Mucosa of gallbladder (tissue), 1 donor: Measurements from ENCODE around the gene CCDC85C. TPM values are rescaled to one million over a fixed set of nuclear protein-coding genes. Genes with fewer than 3 reads are reported as not detected.

ENCODE experiments used
- DNase-seq: peaks from one replicate; pipeline ENCODE4 v3.0.0-alpha.2; 2020; ENCODE audit warnings: low spot score
- total RNA-seq: library from RNA; stranded (reverse); gene quantifications from one replicate; pipeline ENCODE4 v1.2.1, GENCODE V29; 2021
- donor health status: DM: no; HTN: no; CAD: no.

CCDC85C gene
- total RNA-seq, 1 donor from 2014 or later: 41.3 TPM

DNA sequence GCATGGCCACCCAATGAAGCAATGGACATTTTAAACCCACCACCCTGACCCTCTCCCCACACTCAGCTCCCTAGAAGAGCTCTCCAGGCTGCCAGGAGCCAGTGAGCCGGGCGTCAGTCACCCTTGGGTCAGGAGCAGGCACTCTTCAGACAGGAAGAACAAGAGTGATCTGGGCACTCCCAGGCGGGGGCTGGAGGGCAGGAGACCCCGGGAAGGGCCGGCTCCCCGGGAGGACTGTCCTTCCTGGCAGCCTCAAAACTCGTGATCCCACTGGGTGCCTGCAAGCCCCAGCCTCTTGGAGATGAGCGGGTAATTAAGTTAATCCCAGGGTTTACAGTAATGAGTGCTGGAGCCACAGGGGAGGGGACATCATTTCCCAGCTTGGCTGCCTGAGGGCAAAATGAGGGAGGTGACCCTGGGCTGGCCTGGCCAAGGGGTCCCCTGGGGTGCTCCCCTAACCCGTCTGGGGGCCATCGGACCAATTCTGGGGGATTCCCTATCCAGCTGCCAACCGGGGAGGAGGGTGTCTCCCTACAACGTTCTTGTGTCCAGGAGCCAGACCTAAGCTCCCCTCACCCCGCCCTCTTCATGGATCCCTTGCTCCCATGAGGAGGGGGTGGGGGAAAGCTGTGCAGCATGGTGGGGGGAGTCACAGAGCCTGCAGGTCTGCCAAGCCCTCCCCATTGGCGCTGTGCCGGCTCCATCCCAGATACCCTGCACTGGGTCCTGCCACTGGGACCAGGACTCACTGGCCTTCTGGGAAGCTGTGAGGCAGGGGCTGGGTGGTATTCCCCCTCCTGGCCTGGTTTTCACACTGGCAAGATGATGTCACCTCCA, 63.6 kb downstream of the CCDC85C start:
- DNase-seq: no peak

DNA sequence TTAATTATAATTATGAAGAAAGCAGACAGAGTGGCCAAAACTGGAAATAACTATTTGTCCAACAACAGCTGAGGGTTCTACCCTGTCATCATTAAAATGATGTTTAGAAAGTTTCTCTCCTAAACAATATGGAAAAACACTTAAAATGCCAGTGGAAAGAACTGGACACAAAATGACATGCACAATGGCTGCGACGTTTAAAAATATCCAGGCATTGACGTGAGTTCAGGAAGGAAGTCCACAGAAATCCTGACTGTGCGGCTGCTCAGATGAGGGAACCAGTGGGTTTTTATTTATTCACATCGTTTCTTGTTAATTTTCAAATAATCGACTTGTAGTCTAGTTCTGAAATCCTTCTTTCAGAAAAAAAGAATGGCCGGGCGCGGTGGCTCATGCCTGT, 64.5 kb downstream of the CCDC85C start:
- DNase-seq: no peak

DNA sequence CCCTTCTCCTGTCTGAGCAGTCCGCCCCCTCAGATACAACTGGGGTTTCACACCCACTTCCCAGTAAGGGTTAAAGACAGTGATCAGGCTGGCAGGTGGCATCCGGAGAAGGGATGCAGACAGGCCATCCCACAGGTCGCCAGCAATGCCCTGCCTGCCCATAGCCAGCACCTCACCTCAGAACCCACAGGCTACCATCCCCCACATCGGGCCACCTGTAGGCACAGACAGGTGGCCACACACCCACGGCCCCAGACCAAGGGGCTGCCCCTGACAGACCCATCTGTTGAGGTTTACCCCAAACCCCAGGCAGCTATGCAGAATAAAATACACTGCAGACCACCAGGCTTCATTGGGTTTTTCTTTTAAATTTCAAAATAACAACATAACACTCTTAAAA, 65.3 kb downstream of the CCDC85C start:
- DNase-seq: no peak

DNA sequence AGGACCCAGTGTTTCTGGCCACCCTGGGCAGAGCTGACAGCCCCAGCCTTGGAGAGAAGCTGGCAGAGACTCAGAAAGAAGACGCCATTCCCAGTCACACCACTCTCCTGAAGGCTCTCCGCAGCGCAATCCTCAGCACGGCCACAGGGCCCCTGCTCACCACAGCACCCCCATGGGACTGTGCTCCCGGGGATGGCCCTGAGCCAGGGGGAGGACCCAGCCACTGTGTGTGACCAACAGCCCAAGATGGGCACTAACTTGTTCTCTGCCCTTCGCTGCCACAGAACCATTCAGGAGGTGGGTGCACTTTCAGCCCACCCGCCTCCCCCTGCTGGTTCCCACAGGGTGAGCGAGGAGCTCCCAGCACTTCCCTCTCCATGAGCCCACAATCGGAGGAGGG, 65.7 kb downstream of the CCDC85C start:
- DNase-seq: no peak

DNA sequence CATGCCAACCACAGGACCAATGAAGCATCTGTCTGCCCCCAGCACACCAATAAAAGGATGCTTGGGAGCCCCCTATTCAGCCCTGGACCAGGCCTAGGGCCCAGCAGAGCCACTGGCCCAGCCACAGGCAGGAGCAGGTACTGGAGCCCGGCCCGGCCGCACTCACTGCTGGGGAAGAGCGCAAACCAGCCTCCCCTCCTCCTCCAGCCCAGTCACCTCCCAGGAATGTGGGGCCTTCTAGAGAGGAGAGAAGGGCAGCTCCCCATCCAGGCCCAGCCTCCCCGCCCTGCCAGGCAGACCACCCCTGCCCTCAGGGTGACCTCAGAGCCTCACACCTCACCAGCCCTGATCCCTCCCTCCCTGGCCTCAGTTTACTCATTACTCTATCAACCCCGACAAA, 66.6 kb downstream of the CCDC85C start:
- no peak for DNase-seq

DNA sequence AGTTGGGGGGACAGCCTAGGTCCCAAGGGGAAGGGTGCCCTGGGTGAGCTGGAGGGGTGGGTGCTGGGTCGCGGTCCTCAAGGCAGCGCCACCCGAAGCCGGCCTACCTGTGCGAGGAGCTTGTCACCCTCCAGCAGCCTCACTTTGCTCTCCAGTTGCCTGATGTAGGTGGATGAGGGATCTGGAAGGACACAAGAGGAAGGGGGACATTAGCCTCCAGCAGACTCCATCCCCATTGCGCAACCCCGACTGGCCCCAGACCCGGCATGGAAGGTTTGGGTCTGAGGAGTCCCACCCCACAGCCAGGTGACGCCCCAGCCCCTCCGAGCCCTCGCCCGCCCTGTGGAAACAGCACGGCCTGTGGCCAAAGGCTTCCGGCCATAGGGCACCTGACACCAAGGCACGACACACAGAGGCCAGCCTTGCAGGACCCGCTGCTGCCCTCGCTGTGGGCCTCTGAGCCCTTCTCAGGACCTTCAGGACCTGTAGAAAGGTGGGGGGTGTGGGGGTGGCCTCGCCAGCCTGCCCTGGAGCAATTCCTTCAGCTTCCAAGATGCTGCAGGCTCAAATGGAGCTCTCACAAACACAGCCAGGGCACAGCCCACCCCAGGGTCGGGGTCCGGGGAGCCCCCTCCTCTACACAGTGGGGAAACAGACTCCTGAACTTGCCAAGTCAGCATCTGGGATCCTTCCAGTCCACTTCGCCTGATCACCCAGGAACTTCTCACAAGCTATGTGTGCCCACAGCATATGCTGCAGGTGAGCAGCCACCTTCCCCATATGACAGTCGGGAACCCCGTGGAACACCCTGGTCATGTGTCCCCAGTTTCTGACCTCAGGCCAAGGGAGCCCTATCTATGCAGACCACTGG, 67.9 kb downstream of the CCDC85C start:
- DNase-seq: no peak

DNA sequence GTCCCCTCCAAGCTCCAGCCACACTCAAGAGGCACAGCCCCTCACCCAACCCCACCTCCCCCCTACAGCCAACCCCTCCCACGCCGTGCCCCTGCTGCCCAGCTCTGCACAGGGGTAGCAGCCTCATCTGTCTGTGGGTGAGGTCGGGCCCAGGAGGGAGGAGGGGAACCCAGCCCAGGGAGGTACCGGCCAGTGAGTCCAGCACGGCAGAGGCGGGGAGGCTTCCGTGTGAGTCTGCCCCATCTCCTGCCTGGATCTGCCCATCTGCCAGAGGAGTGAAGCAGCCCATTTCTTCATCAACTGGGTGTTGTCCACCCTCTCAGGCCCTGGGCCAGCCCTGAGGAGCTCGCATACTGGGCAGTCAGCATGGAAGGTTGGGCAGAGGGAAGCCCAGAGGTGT, 68.6 kb downstream of the CCDC85C start:
- DNase-seq: no peak

DNA sequence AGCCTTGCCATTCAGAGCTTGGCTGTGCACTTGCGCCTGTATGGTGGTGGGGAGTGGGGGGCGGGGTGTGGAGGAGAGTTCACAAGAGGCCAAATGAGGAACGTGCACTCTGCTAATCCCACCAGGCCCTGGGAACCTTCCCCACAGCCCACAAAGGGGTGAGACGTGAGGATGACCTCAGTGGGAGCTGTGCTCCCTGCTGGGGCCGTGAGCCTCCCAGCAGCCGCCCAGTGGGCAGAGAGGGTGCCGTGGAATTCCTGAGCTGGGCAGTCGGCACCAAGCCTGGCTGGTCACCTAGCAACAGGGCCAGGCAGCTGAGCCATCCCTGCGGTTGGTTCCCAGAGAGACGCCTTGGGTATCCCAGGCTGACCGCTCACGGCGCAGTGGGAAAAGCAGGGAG, 69.1 kb downstream of the CCDC85C start:
- DNase-seq: peak; percentile 47

DNA sequence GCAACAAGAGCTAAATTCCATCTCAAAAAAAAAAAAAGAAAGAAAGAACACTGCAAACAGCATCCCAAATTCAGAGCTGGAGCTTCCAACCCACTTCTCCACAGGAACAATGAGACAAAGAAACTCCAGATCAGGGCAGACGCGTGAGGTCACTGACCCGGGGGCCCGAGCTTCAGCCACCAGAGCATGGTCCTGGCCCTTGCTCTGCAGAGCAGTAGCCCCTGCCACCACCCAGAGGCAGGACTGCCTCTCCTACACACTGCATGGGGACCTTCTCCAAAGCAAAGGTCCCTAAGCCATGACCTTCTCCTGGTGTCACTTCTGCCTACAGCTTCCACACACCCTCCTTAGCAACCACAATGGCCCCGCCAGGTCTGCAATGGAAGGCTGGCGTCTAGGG, 69.7 kb downstream of the CCDC85C start:
- no peak for DNase-seq

DNA sequence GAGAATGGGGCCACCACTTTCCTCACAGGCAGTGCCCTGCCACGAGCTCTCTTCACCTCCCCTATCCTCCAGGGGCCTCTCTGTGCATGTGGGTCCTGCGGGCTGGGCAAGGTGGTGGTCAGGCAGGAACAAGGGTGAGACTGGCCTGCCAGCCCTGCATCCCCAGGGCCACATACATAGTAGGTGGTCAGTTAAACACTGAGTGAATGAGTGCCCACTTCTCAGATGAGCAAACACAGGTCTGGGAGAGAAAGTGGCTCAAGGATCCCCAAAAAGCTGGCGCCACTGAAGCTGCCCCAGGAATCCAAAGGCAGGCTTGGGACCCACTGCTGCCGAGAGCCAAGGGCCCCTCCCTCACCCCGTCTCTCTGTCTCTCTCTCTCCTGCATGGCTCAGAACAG, 71.7 kb downstream of the CCDC85C start:
- DNase-seq: no peak

DNA sequence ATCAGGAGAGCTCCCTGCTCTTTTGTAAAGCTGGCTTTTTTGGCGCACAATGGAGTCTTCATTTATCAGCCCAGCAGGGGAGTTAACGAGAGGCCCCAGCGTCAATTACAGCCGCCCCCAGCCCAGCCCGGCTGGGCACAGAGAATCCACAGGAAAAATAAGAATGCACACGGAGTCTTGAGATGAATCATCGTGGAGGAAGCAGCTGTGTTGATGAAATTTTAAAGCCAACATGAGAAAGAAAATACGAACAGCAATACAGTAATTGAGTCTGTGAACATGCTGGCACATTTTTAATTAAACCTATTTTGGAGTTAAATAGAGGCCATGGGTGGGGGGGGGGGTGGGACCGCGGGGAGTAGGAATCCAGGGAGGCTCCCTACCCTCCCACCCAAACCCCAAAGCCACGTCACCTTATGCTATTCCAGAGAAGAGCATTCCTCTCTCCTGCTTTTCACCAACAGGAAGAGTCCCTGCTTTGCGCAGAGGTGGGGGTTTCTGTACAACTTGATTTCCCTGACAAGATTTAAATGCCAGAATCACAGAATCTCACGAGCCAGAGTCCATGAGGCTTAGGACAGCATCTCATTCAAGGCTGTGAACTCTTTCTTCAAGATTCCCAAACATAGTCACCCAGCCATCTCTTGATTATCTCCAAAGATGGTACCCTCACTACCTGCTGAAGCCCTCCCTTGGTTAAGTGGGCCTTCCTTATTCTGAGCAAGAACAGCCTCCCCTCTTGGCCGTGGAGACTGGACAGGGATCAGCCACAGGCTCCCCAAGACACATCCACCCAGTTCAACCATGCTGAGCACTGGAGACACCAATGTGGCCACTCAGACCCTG, 72.5 kb downstream of the CCDC85C start:
- no peak for DNase-seq

DNA sequence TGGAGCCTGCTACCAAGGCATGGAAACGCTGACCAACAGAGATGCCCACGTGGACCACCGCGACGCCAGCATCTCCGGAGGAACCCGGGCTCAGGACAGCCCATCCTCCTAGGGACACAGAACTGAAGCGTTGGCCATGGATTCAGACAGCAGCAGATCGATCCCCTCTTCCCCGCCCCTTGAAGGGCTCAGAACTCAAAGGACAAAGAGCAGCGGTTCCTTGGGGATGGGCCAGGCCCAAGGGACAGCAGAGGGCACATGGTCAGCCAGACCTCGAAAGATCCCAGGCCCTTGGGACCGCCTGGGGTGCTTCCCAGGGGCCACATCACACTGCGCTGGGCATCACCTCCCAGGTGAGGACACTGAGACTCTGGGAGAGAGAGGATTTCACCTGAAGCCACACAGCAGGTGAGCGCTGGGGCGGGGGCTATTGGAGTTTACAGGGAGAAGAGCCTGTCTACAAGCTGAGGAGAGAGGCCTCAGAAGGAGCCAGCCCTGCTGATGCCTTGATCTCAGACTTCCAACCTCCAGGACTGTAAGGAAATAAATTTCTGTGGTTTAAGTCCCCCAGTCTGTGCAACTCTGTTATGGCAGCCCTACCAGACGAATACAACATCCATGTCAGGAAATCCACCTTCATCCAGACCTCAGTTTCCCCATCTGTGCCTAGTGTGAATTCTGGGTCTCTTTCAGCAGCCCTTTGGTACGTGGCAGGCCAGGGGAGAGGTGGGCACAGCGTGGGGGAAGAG, 73.4 kb downstream of the CCDC85C start:
- no peak for DNase-seq

DNA sequence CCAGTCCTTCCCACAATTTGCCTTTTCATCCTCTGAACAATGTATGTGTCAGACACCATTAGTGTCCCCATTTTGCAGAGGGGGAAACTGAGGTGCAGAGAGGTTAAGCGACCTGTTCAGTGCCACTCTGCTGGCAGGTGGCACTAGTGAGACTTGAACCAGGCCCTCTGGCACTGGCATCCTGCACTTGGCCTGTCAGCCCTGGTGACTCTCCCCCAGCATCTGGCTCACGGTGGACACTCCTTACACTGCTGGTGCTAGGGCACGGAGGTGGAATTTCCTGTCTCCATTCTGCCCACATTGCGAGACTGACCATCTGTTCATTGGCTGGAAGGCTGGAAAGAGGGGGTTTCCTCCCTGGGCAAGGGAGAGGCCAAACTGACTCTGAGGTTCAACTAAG, 74.1 kb downstream of the CCDC85C start:
- DNase-seq: no peak

DNA sequence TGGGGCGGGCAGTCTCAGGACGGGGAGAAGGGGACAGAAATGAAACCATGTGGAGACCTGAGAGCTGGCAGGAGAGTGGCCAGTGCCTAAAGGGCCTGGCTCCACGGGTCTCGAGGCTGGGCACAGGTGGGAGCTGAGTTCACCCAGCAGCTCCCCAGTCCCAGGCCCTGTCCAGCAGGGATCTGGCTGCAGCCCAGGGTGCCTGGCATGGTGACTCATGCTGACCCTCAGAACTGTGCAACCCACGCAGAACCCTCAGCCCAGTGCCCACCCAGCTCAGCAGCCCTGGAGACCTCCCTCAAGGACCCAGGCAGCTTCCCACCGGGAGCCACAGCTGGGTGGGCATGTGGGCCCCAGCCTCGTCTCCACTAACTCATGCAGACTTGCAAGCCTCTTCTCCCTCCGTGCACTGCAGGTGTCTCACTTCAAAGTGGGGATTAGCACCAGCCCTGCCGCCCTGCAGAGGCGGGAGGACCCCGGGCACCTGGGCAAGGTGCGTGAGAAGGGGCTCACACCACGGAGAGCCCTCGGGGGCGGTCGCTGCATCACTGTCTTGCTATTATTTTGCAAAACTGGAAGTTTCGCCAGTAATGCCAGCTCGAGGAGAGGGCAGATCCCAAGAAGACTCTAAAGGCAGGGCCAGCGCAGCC, 76.5 kb downstream of the CCDC85C start:
- no peak for DNase-seq

DNA sequence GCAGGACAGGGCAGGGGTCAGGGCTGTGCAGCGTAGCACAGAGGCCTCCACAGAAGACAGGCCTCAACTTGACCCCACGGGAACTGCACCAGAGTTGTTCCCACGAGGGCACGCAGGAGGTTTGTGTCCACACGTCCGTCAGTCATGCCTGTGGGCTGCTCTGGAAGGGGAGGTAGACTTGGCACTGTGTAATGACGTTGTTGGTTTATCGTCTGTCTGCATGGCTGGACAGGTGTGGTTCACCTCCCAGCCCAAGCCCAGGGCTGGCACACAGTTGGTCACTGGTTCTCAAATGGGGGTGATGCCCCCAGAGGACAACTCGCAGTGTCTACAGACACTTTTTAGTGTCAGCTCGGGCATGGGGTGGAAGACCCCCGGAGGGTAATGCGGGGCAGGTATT, 77.0 kb downstream of the CCDC85C start:
- no peak for DNase-seq

DNA sequence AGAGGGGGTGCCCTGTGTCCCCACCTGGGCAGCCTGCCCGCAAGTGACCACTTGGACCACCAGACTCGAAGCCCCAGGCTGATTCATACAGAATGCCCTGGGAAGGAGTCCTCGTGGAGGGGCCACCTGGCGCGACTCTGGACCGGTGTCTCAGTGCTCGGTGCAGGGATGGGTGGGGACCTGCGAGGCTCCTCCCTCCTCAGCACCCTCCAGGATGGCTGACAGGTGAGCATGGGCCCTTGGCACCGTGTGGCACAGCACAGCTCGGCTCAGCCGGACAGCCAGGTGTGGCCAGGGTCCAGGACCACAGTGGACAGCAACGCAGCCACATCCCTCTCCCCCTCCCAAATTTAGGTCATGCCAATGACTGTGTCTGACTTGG, 78.3 kb downstream of the CCDC85C start:
- DNase-seq: no peak

DNA sequence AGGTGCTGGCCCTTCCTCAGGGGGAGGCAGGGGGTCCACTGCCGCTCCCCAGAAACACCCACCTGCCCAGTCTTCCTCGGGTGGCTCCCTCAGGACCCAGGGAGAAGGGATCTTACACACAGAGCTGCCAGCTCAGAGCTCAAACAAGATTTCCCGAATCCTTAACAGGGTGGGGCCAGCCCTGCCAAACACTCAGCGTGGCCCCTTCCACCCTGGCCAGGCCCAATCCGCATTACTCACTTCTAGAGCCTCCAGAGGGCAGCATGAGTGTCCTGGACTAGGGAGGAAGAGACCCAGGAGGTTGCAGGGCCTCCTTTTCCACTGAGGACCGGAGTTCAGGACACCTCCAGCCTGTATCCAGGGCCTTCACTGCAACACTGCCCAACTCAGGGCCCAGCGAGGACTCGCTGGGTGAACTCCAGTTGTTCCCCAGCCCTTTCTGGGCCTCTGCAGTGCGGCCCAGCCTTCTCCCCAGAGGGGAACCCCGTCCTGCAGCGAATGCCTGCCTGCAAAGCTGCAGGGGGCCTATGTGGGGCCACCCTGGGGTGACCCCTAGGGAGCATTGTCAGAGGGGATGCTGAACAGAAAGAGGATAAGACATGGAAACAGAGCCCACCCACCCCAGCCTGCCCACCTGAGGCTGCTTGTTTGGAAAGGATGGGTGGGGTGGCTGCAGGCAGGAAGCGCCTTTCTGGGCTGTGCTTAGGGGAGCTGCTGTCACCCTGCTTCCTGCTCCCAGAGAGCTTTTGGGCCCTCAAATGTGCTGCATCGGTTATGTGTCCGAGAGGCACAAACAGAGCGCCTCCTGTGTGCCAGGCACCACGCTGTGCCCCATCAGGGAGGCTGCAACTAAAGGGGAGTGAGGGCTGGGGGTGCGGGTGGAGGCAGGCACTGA, 79.0 kb downstream of the CCDC85C start:
- no peak for DNase-seq

DNA sequence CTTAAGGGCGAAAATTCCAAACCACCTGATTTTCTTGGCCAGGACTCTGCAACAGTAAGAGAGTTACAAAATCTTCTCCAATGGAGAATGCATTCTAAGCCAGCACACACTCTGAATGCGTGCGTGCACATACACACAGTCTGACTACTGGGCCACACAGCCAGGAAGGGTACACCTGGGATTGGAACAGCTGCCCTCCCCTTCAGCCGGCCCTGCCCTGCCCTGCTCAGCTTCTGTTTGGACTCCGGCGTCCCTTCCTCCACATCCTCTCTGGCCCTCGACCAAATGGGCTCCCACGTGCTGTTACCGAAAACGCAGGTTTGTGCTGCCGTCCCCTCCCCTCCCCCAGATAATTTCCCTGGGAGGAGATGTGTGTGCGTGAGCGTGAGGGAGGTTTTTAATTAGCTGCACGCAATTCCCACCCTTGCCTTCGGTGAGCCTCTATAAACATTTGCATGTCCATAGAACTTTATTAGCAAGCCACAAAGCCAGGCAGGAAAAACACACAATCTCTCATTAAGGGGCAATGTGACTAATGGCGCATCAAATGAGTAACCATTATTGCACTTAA, 79.8 kb downstream of the CCDC85C start:
- no peak for DNase-seq

DNA sequence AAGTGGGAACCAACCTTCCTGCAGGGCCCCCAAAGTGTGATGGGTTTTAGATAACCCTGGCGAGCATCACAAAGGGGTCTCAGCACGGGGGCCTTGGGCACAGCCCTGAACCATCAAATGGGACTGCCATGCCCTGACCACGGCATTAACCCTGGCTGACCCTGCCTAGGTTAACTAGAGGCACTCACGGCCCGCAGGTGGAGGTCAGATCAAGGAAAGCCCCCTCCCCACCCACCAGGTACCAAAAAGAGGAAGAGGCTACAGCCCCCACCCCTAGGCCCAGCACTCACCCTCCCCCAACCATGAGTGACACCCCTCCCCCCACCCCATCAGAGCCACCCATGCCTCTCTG, 80.3 kb downstream of the CCDC85C start:
- no peak for DNase-seq
